ENCODE data around the gene TMED1. TPM values are rescaled to one million over a fixed set of nuclear protein-coding genes. Genes with fewer than 3 reads are reported as not detected.

The TMED1 gene
- total and polyA plus RNA-seq, 9 of the 15 experiments (the other 6 are each of a cell fraction or from before 2014, with no cell fraction given): 0.86 to 30.2 (median 23.5) TPM

DNA sequence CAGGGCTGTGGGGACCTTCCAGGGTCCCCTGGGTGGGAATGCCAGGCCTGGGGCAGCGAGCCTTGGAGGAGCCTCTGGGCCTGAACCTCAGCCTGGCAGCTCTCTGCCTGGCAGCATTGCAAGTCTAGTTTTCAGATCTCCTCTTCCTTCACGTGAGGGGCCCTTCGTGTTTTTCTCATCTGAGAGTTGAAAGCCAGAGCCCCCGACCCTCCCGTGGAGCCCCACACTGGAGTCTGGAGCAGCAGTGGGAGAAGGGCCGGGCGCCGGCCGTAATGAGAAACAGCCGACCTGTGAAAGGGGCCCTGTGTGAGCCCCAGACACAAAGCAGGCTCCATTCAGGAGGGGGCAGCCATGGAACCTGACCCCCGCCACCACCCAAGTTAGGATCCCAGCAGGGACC is 19.3 kb downstream of the TMED1 start:
- POLR2A ChIA-PET: interaction anchor here (1.0 kb wide), 1 partner anchor 10 kb away, joined by 3 read pairs; no protein-coding TSS in a partner anchor
- Histone ChIP-seq H3K27ac (ENCODE audit: extremely low read depth, low read depth, low read length) (no peak overlapping the region), H3K9me3 (replicated peaks; ENCODE audit: control insufficient read depth, insufficient read depth, low read depth, low read length) (no peaks in the 10 kb centered on the region), H3K9me1 (ENCODE audit: control insufficient read depth, insufficient read depth, low read length) (no peaks in the 10 kb centered on the region), H3K4me1 (replicated peaks in 1 of 2; ENCODE audit: control insufficient read depth in 2 of 2, insufficient read depth in 2 of 2, low read length in 2 of 2) (peaks cover 31 to 80% of the 10 kb centered on the region in 2 experiments), H2AFZ (ENCODE audit: low read depth, low read length) (no peak overlapping the region), H3K4me3 (no peak overlapping the region), H3K9ac (ENCODE audit: insufficient read depth in 1 of 2, low read depth in 2 of 2, low read length in 2 of 2) (peak overlapping the region in 1 of 2 experiments; percentile 4; a peak in 1 of 4 replicates), H3K4me2 (ENCODE audit: insufficient read depth, low read length) (no peak overlapping the region), H3K27me3 (ENCODE audit: control insufficient read depth in 2 of 2, insufficient read depth in 2 of 2, low read length in 2 of 2) (no peaks in the 10 kb centered on the region), H3K79me2 (ENCODE audit: control insufficient read depth, insufficient read depth, low read length) (peaks cover 8% of the 10 kb centered on the region; the same call in 2 of the 3 replicates), H3K36me3 (ENCODE audit: control insufficient read depth, insufficient read depth, low read length) (peaks cover 86% of the 10 kb centered on the region; the same call in 2 of the 3 replicates), H4K20me1 (replicated peaks; ENCODE audit: control insufficient read depth, insufficient read depth, low read length) (peaks cover 7% of the 10 kb centered on the region; the same call in 1 of the 2 replicates)
- in situ Hi-C loops (cut with MboI): no loop called here
- TF ChIP-seq, protein P1, sequence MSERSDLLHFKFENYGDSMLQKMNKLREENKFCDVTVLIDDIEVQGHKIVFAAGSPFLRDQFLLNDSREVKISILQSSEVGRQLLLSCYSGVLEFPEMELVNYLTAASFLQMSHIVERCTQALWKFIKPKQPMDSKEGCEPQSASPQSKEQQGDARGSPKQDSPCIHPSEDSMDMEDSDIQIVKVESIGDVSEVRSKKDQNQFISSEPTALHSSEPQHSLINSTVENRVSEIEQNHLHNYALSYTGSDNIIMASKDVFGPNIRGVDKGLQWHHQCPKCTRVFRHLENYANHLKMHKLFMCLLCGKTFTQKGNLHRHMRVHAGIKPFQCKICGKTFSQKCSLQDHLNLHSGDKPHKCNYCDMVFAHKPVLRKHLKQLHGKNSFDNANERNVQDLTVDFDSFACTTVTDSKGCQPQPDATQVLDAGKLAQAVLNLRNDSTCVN (CRISPR knock-in tag; IDR thresholded peaks at IDR 0.05): no peak
- TF ChIP-seq ZKSCAN3 (CRISPR knock-in tag; IDR thresholded peaks at IDR 0.05) (no peak), KAT8 (IDR thresholded peaks at IDR 0.05; ENCODE audit: low read depth) (no peak), ZNF24 (IDR thresholded peaks at IDR 0.05) (no peak), FOXM1 (IDR thresholded peaks at IDR 0.05; ENCODE audit: low read depth) (no peak), FOXM1 (CRISPR knock-in tag; IDR thresholded peaks at IDR 0.05; ENCODE audit: low read depth) (no peak), ZNF274 (IDR thresholded peaks at IDR 0.05; ENCODE audit: borderline replicate concordance, low read depth, low read length) (no peak)
- TF ChIP-seq, protein P2, sequence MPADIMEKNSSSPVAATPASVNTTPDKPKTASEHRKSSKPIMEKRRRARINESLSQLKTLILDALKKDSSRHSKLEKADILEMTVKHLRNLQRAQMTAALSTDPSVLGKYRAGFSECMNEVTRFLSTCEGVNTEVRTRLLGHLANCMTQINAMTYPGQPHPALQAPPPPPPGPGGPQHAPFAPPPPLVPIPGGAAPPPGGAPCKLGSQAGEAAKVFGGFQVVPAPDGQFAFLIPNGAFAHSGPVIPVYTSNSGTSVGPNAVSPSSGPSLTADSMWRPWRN (IDR thresholded peaks at IDR 0.05; ENCODE audit: low read depth): no peak
- CTCF ChIA-PET (ENCODE audit: low intra/inter-chr PET ratio): no interaction called here
- intact Hi-C loops (cut with micrococcal nuclease): no loop called here
- 96% methylated on average over 4 of the region's 11 CpGs for WGBS (ENCODE audit: insufficient coverage, low coverage, missing lambda C conversion rate)
- DNase-seq (ENCODE audit: extremely low read depth in 1 of 4, low spot score in 3 of 4): no peak
- no peak for FAIRE-seq
- ATAC-seq: no peak
- no TSS peak for BruUV-seq (replicated peaks)

Data from K562 (cell line).